MV-4-11 (cell line): ENCODE measurements around the gene U2AF1L4.
"Not testable (repeated sequence)": the region's sequence is repeated elsewhere in the genome, so short reads cannot be mapped to it uniquely, and the experiment has no call there.

Experiments
- DNase-seq: peaks from one replicate; lab custom pipeline; 2025; lab: John Stamatoyannopoulos, UW

Gene U2AF1L4

DNA sequence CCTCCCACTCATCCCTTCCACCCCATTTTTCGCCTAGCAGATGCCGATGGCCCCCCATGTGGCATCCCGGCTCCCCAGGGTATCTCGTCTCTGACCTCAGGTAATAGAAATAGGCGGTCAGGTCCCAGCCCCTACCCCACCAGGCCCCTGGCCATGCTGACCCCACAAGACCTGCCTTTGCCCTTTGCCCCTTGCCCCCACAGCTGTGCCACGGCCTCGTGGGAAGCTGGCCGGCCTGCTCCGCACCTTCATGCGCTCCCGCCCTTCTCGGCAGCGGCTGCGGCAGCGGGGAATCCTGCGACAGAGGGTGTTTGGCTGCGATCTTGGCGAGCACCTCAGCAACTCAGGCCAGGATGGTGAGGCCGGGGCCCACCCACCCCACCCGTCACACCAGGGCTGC, 35.5 kb upstream of the U2AF1L4 start:
- DNase-seq = no peak

DNA sequence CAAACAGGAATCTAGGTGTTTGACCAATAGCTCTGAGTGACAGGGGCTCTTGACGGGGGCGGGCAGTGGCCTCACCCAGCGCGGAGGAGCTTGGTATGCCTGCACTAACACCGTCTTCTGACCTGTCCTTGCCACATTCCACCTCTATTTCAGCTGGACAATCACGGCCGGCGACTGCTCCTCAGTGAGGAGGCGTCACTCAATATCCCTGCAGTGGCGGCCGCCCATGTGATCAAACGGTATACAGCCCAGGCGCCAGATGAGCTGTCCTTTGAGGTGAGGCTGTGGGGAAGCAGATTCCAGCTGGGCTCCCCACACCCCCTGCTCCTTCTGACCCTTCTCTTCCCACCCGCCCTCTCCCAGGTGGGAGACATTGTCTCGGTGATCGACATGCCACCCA, 34.8 kb upstream of the U2AF1L4 start:
- no peak for DNase-seq

DNA sequence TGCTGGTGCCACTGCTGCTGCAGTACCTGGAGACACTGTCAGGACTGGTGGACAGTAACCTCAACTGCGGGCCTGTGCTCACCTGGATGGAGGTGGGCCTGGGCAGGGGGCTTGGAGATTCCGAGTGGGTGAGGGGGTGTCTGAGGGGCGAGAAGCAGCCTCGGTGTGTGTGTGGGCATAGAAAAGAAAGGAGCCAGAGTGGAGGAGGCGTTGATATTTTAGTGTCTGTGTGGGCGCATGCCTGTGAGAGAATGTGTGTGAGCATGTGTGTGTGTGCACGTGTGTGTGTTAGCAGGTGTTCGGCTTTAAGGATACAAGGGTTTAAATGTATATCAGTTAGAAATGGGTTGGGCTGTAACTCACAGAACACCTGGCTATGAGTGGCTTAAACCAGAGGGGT, 33.8 kb upstream of the U2AF1L4 start:
- no peak for DNase-seq

DNA sequence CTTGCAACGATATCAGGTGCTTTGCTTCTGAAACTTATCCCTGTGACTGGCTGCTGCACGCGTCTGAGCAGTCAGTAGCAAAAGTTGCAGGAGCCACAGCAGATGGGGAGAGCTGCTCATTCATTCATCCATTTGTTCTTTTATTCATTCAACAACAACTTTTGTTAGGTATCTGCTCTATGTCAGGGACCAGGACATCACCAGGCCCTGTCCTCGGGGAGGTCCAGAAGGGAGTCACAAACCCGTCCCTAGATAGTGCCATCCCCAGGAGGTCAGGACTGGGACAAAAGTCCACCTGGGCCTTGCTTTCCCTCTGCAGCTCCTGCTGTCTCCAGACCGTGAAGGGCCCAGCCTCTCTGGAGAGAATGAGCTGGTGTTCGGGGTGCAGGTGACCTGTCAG, 32.7 kb upstream of the U2AF1L4 start:
- no peak for DNase-seq

DNA sequence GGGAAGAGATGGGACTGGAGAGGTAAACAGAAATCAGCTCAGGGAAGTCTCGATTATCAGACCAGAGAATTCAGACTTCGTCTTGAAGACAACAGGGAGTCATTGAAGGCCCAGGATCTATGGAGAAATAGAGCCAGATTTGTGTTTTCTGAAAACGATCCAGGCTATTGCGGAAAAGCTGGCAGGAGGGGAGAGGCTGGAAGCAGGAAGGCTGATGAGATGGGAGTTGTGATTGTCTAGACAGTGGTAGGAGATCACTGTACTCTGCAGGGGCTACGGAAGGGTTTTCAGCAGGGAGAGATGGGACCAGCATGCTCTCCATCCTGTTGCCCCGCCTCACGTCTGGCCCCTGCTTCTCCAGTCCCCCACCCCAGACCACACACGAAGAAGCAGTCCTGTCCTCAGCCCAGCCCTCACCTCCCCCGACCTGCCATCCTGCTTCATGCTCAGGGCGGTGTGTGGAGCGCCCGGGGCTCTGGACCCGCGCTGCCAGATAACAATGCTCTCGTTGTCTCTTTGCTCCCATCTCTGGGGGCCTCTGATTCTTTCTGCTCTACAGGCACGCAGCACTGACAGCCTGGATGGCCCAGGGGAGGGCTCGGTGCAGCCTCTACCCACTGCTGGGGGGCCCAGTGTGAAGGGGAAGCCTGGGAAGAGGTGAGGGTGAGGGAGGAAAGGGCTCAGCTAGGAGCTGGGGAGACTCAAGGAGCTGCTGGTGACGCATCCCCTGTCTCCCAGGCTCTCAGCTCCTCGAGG, 32.0 kb upstream of the U2AF1L4 start:
- no peak for DNase-seq

DNA sequence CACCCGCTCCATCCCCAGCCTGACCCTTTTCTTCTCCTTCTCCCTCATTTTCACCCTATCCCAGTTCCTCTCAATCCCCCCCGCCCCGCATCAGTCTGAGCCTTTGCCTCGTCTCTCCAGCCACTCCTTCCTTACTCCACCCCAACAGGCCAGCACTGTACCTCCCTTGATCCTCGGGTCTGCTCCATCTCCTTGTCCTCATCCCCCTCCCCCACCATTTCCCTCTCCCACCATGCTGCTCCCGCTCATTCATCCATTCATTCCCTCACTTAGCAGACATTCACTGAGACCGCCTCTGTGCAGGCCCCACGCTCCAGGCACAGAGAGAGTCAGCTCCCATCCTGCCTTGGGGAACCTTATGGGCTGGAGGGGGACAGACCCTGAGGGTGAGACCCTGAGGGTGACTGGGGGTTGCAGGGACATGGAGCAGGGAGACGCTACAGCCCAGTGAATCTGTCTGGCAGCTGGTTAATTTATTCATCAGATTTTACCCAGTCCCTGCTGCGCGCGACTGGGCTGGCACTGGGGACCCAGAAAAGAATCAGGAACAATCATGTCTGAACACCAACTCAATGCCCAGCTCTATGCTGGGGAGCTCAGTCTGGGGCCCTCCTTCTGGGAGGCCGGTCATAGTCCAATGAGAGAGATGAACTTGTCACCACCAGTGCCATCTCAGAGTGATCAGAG, 31.0 kb upstream of the U2AF1L4 start:
- no peak for DNase-seq

DNA sequence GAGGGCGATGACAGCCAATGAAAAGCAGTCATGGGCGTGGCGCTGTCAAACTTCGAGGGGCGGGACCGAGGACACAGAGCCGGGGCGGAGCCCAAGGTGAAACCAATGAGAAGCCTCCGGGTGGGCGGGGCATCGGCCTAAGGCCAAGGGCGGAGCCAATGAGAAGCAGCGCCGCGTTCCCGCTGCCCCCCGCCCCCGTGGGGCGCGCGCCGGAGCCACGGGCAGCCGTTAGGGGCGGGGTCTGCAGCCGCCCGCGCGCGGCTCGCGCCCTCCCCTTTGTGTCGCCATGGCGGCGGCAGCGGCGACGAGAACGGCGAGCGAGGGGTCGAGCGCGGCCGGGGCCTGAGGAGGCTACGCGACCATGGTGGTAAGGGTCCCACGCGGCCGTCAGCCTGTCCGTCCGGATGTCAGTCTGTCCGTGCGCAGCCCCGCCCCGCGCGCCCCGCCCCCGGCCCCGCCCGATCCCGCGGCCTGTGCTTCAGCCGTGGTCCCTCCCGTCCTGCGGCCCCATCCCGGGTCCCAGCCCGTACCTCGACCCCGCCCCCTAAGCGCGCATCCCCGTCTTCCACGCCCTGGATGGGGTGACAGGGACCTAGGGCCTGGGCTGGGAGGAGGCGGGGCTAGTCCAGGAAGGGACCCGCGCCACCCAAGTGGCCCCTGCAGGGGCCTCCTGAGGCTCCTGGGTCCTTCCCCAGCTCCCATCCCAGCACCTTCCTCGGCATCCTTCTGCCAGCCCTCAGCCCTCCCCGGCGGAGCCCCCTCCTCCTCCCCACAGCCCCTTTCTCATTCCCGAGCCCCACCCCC, 30.3 kb upstream of the U2AF1L4 start, which contains the start of gene ARHGAP33:
TSS of gene ARHGAP33 (plus strand) at position 267 of the 804 bp plus-strand sequence. CDS start at position 362, 95 bp downstream.
- peak; percentile 98 for DNase-seq

DNA sequence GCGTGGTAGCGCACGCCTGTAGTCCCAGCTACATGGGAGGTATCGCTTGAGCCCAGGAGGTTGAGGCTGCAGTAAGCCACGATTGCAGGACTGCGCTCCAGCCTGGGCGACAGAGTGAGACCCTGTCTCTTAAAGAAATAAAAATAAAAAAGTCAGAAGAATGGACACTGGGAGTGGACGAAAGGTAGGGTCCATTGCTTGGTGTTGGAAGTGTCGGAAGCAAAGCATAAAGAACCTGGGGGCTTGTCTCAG, 29.8 kb upstream of the U2AF1L4 start:
- DNase-seq = no peak

DNA sequence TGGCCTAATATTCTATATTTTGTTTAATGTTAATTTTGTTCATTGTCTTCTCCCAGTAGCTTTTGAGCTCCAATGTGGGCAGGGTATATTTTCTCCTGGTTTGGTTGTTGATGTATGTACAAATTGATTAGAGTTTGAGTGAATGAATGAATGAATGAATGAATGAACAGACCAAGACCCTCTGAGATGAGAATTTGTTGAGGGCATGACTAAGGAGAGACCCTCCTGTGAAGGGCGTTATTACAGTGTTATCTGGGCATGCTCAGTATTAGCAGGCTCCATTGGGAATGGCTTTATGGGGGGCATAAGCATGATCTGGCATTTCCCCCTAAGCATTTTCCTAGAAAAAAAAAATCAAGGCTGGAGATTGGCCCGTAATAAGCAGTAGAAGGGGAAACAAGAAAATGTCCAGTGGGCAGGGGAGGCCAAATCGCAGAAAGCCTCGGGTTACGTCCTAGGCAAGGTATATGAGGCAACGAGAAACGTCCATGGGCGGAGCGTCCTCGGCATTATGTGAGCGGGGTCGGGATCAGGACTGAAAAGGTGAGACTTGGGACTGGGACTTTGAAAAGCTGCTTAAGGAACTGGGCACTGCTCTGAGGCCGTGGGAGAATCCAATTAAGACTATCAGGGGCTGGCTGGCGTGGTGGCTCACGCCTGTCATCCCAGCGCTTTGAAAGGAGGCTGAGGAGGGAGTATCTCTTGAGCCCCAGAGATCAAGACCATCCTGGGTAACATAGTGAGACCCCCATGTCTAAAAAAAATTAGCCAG, 29.2 kb upstream of the U2AF1L4 start:
- peak; percentile 39 for DNase-seq

DNA sequence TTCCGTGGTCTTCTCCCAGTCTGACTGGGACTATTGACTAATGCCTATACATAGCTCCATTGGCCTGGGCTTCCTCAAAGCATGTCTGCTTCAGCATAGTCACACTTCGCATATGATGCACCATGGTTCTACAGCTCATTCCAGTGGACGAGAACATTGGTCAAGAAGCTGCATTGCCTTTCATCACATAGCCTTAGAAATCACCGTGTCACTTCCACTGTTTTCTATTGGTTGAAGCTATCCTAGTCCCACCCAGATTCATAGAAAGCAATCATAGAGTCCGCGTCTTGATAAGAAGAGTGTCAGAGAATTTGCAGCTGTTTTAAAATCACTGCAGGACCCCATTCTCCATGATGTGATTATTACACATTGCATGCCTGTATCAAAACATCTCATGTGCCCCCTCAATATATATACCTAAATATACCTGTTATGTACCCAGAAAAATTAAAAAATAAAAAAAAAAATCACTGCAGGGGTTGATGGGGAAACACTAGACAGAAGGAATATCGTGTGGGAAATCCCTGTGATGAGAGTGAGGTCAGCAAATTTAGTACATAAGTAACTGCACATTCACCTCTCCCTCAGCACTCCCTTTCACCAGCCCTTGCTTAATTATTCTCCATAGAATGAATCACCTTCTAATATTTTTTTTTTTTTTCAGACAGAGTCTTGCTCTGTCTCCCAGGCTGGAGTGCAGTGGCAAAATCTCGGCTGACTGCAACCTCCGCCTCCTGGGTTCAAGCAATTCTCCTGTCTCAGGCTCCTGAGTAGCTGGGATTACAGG, 28.0 kb upstream of the U2AF1L4 start:
- DNase-seq = no peak

DNA sequence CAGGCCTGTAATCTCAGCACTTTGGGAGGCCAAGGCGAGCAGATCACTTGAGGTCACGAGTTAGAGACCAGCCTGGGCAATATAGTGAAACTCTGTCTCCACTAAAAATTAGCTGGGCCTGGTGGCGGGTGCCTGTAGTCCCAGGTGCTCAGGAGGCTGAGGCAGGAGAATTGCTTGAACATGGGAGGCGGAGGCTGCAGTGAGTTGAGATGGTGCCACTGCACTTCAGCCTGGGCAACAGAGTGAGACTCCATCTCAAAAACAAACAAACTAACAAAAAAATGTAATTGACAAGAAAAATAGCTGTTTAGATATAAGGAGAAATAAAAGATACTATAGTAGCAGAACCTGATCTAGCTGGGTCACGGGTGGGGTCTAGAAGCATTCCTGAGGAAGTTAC, 27.1 kb upstream of the U2AF1L4 start:
- DNase-seq = not testable (repeated sequence)

DNA sequence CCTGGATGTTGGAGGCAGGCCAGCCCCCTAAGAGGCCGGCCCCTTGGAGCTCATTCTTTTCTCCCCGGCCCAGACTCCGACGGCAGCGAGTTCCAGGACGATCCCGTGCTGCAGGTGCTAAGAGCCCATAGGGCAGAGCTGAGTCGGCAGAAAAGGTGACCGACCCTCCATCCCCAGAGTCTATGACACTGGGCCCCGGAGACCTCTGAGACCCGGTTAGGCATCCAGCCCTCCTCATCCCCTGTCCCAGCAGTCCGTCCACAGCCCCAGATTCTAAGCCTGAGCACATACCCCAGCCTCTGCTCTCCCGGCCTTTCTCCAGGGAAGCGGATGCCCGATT, 22.8 kb upstream of the U2AF1L4 start:
- DNase-seq = no peak

DNA sequence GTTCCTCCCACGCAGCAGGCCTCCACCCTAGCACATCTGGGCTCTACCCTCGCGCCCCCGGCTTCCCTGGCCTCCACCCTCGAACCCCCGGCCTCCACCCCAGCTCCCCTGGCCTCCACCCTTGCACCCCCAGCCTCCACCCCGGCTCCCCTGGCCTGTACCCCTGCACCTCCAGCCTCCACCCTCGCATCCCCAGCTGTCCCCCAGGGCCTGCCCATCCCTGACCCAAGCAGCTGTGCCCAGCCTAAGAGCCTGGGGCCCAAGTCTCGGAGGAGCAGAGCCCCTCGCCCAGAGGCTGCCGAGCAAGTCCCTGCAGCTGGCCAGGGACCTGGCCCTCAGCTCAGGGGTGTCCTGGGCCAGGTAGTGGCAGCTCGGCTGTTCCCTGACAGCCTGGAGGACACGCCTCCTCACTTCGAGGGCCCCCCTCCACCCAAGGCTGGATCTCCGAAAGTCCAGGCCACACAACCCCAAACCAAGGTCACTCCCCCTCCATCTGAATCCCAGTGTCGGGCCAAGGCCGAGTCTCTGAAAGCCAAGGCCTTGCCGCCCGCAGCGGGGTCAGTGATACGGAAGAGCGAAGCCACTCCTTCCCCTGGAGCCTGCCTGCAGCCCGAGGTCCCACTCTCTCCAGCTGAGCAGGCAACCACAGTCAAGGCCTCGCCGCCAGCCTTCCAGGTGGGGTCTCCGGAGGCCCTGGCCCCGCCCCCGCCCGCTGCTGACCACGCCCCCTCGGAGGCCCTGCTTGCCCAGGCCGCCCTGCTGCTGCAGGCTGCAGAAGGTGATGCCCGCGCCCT, 22.3 kb upstream of the U2AF1L4 start:
- DNase-seq = no peak

DNA sequence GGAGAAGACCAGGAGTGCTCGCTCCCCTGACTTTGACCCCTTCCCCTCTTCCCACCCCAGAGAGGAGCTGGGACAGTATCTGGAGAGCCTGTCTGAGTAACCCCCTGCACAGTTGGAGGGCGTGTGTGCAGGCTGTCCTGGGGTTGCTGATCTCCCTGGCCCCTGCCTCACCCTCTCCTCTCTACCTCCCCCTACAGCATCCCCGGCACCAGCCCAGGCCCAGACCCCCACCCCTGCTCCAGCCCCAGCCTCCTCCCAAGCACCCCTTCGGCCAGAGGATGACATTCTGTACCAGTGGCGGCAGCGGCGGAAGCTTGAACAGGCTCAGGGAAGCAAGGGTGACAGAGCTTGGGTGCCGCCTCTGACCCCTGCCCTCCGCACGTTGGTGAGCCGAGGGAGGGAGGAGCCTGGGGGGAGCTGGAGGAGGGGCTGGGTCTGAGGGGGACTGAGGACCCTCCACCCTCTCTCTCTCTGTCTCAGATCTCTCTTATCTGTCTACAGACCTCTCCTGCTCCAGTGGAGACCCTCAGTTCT, 21.4 kb upstream of the U2AF1L4 start:
- no peak for DNase-seq

DNA sequence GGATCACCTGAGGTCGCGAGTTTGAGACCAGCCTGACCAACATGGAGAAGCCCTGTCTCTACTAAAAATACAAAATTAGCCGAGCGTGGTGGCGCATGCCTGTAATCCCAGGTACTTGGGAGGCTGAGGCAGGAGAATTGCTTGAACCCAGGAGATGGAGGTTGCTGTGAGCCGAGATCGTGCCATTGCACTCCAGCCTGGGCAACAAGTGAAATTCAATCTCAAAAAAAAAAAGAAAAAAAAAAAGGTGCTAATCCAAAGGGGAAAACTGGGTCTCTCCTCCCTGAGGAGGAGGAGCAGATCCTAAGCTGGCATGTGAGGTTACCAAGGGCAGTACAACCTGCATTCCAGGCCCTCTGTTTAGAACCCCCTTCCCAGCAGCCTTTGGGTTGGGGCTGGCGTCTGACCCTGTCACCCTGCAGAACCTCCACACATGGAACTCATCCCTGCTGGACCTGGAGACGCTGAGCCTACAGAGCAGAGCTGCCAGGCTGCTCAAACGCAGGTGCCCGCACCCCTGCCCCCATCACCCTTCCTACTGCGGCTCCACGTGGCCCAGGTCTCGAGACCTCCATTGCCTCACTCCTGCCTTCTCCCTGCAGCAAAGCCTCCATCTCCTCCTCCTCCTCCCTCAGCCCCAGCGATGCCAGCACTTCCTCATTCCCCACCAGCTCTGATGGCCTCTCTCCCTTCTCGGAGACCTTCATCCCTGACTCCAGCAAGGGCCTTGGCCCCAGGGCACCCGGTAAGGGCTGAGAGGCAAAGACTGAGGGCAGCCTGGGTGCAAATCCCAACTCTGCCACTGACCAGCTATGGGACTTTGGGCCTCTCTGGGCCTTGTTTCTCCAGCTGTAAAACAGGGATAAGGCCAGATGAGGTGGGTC, 19.5 kb upstream of the U2AF1L4 start:
- DNase-seq = no peak

DNA sequence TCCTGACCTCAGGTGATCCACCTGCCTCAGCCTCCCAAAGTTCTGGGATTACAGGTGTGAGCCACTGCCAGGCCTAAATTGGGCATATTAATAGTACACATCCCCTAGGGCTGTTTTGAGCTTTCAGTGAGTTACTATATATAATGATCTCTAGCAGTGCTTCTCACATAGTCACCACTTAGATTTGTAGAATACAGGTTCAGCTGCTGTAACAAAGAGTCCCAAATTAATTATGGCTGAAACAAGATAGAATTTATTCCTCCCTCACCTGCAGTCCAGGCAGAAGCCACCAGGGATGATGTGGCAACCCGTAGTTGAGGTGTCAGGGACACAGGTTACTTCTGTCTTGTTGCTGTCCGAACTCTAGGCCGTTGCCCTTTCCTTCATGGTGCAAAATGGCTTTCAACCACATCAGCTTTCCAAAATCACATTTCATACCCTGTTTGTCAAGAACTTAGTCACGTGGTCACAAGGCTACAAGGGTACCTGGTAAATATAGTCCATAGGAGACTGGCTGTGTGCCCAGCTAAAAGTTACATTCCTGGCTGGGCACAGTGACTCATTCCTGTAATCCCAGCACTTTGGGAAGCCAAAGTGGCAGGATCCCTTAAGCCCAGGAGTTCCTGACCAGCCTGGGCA, 15.6 kb upstream of the U2AF1L4 start:
- DNase-seq = no peak

DNA sequence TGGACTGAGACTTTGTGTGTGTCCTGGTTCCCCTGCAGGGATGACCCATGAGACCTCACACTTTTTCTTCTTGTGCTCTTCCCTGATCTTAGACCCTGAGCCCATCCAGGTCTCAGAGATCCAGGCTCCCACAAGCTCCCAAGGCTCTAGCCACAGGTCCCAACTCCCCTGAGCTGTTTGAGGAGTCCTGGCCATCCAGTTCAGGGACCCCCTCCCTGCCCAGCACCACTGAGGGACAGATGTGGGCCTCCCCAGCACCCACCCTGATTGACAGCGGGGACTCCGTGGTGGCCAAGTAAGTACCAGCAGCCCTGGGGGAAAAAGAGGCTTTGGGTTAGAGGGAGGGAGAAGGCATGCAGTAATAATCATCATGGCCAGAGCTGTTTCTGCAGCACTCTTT, 14.5 kb upstream of the U2AF1L4 start:
- DNase-seq = no peak

DNA sequence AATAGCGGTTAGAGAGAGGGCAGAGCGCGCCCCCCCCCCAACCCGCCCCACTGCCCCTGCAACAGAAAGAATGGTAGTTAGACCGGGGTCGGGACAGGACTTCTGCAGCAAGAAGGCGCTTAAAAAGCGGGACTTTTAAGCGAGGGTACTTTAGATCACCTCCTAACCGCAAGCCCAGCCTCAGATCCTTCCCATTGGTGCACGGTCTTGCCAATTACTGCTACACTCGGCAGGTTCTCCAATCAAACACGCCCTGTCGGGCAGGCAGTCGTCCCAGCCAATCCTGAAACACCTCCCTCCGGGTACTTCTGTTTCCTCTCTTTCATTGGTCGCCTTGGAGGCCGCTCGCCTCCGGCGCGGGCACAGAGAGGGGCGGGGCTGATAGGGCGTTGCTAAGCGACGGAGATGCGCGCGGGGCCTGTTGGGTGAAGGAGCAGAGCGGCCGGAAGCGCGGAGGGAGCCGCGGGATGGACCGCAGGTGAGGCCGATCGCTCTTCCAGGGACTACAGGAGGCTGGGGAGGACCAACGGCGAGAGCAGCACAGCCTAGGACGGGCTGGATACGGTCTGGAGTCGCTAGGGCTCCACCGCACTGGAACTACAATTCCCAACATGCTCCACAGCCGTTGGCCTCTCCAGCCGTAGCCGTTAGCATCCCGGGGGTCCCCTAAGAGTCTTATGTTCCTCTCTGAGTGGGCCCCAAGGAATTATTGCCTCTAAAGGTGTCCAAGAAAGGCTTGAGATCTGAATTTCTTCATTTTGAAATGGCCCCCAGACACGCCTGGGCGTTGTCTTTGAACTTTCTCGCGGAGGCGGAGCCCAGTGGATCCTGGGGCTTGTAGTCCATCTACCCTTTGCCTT, 12.8 kb upstream of the U2AF1L4 start, which contains the start of gene PROSER3:
TSS of gene PROSER3 (plus strand) at position 428 of the 860 bp plus-strand sequence. CDS start at position 468, 40 bp downstream.
- DNase-seq = peak; percentile 100
